GM21576 (cell line): Measurements from ENCODE around the gene RABGEF1.
"Not testable (repeated sequence)": the region's sequence is repeated elsewhere in the genome, so short reads cannot be mapped to it uniquely, and the experiment has no call there.

Source experiments
- ATAC-seq: cut with Tn5 transposase; IDR thresholded peaks from one replicate; pipeline ENCODE4 v1.9.1; 2021; ENCODE audit warnings: mild to moderate bottlenecking, moderate library complexity; ENCODE audit not compliant: unreplicated experiment

RABGEF1 gene

GRCh38 chr7:66740302-66740979 lies at the start of gene RABGEF1:
RABGEF1 (plus strand) TSS chr7:66740733; CDS start chr7:66771900, 31,167 bp downstream.
- ATAC-seq, result peak; percentile 74

DNA sequence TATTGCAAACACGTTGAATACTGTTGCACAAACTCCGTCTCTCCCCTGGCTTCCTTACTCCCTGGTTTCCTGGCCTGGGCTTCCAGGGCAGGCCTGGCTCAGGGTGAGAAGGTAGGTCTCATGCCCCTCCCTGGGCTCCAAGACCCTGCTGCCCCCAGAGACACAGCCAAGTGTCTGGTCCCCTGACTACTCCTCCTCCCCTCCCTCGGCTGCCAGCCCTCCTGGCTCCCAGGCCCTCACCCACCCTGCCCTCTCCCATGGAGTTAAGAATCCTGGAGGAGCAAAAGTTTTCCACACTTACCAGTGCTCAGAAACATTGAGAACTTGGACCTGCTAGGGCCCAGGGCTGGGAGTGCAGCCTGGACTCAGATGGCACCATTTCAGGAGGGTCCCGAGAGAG lies 47.2 kb upstream of the RABGEF1 start:
- no peak for ATAC-seq

DNA sequence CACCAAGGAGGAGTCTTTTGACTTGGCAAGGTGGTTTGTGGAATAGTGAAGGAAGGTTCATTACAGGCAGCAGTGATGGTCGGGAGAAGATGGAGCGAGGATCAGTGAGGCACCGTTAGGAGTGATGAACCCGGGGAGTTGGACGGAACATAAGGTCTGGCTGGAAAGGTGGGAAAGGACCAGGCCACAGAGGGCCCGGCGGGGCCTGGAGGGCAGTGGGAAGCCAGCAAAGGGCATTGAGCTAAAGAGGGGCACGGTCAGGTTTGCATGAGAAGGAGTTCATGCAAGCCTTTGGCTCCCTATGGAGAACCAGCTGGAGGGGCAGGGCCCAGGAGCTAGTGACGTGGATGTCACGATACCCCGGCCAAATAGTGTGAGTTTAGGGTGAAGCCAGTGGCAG lies 46.2 kb upstream of the RABGEF1 start:
- no peak for ATAC-seq

GRCh38 chr7:66695417-66695816 lies 45.1 kb upstream of the RABGEF1 start:
- ATAC-seq, result not testable (repeated sequence)

- ATAC-seq, result not testable (repeated sequence)
Observed at GRCh38 chr7:66696134-66696533, 44.4 kb upstream of the RABGEF1 start.

- ATAC-seq, result no peak
Observed at GRCh38 chr7:66696774-66697191, 43.8 kb upstream of the RABGEF1 start.

DNA sequence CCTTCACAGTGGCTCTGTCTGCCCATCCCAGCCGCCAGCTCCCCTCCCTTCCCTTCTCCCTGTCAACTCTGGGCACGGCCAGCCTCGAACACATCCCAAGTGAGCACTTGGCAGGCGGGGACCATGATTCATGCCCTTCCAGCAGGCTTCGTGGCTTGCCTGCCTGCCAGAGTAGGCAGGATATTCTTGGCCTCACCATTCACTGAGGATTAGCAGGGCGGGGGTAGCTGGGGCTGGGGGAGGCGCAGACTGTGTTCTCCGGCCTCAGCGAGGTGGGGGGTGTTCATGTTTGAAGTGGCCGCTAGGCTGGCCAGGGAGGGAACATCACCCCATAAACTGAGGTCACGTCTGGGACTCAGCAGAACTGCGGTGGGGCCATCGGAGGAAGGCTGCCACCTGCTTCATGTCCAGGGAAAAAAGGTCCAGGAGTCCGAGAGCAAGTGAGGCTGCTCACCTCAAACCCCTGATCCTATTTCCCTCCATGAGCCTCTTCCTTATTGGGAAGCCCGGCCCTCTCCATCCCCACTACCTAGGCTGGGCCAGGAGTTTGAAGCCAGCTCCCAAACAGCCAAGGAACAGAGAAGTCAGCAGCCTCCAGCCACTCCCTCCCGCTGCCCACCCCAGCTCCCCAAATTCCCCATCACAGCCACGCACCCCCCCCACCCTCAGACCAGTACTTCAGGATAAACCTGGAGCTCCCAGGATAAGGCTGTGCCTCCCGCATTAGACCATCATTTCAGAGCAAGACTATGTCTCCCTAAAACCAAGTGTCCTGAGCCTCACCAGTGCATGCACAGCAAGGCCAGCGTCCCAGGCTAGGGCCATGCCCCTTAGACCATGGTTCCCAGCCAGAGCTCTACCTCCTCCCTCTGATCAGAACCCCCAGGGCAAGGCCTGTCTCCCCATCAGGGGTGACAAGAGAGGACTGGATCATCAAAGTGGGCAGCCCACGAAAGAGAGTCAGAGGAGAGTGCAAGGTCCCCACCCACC lies 42.8 kb upstream of the RABGEF1 start:
- no peak for ATAC-seq

GRCh38 chr7:66698652-66699205 lies 41.8 kb upstream of the RABGEF1 start:
- no peak for ATAC-seq

DNA sequence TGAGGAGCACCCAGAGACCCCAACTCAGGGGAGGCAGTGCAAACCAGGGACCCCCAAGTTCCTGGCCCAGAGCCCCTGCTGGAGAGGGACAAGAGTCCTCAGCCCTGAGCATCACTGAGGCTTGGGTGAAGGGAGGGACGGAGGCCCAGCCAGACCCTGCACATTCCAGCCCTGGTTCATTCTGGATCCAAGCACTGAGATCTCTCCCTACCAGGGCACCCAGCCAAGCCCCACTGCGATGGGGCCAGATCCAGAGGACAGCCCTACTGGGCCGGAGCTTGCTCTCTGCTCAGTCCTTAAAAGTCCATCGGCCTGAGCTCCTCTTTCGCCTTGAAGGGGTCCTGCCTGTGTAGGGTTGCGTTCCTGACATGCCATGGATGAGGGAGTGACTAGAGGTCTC lies 40.5 kb upstream of the RABGEF1 start:
- no peak for ATAC-seq

GRCh38 chr7:66700633-66701131 lies 39.9 kb upstream of the RABGEF1 start:
- ATAC-seq, result no peak

- ATAC-seq, result no peak
Observed at GRCh38 chr7:66707825-66708224, 32.7 kb upstream of the RABGEF1 start.

GRCh38 chr7:66710752-66711151 lies 29.8 kb upstream of the RABGEF1 start:
- not testable (repeated sequence) for ATAC-seq

DNA sequence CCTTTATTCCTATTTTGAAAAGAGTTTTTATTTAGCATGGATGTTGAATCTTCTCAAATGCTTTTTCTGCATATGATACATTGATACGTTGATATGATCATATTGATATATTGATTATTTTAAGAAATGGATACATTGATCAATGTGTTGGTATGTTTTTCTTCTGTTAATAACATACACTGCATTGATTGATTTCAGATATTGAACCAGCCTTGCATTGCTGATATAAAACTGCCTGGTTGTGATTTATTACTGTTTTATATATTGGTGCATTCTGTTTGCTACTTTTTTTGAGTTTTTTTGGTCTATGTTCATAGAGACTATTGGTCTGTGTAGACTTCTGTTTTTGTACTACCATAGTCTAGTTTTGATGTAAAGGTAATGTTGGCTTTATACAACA lies 26.8 kb upstream of the RABGEF1 start:
- no peak for ATAC-seq

DNA sequence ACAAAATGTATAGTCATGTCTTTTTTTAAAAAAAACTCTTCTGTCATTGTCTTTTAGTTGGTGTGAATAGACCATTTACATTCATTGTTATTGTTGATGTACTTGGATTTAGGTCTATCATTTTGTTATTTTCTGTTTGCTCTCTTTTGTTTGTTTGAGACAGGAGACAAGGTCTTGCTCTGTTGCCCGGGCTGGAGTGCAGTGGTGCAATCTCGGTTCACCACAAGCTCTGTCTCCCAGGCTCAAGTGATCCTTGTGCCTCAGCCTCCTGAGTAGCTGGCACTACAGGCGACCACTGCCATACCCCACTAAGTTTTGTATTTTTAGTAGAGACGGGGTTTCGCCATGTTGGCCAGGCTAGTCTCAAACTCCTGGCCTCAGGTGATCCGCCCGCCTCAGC lies 23.9 kb upstream of the RABGEF1 start:
- ATAC-seq, result not testable (repeated sequence)

GRCh38 chr7:66720561-66720960 lies 20.0 kb upstream of the RABGEF1 start:
- ATAC-seq, result no peak

DNA sequence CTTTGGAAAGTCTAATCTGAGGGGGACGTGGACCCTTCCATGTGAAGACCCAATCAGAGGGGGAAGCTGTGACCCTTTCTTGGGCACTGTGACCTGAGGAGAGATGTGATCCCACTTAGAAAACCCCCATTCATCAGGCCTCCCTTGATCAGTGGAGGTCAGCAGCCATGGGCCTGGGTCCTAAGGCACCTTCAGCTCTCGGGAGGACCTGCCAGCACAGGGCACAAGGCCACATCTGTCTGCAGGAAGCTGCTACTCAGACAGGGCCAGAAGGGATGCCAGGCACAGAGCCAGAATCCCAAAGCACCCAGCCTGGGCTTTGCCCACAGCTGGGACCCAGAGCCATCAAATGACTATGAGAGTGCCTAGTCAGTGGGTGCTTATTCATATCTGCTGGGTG lies 14.7 kb upstream of the RABGEF1 start:
- no peak for ATAC-seq

DNA sequence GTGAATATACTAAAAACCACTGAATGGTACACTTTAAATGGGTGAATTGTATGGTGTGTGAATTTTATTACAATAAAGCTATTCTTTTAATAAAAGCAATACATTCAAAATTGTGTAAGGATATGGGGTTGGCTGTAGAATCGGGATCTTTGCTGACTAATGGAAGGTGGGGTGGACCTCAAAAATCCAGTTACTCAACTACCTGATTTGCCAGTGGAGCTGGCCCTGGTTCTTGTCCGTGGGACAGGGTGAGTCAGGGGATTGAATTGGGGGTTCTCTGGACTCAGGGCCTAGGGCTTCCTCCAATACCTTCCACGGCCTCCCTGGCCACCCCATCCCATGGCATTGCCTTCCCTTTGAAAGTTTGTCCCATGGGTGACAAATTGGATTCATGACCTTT lies 13.5 kb upstream of the RABGEF1 start:
- ATAC-seq, result no peak

DNA sequence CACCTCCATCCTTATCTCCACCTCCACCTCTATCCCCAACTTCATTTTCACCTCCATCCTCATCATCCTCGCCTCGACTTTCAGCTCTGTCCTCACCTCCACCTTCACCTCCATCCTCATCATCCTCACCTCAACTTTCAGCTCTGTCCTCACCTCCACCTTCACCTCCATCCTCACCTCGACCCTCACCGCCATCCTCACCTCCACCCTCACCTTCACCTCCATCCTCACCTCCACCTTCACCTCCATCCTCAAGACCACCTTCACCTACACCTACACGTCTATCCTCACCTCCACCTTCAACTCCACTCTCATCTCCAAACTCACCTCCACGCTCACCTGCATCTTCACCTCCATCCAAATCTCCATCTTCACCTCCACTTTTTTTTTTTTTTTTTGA lies 12.0 kb upstream of the RABGEF1 start:
- ATAC-seq, result no peak

- ATAC-seq, result no peak
Observed at GRCh38 chr7:66729274-66729673, 11.3 kb upstream of the RABGEF1 start.

GRCh38 chr7:66731986-66732385 lies 8.5 kb upstream of the RABGEF1 start:
- no peak for ATAC-seq

- peak; percentile 50 for ATAC-seq
Observed at GRCh38 chr7:66732439-66732838, 8.1 kb upstream of the RABGEF1 start.
